Mesenteric fat pad (tissue), 1 donor: ENCODE measurements around the gene DYSF. TPM values are rescaled to one million over a fixed set of nuclear protein-coding genes. Genes with fewer than 3 reads are reported as not detected.
A peak's percentile ranks its signal among the peaks of the same experiment; 100 is the strongest.

Experiments used
- DNase-seq: peaks from one replicate; pipeline ENCODE4 v3.0.0-alpha.2; 2020; ENCODE audit warnings: low spot score
- total RNA-seq: library from RNA; stranded (reverse); fragmentation: NEBNext Ultra II Directional; extraction: Animal tissue kit (Norgen Biotek cat#: 25700); gene quantifications from one replicate; pipeline ENCODE4 v1.2.1, GENCODE V29; 2021
- donor health status: DM: yes; HTN: yes; CAD: no.

The DYSF gene
- total RNA-seq, 1 donor from 2014 or later = 54.1 TPM

GRCh38 chr2:71598526-71598925, 145.2 kb downstream of the DYSF start:
- DNase-seq = no peak

DNA sequence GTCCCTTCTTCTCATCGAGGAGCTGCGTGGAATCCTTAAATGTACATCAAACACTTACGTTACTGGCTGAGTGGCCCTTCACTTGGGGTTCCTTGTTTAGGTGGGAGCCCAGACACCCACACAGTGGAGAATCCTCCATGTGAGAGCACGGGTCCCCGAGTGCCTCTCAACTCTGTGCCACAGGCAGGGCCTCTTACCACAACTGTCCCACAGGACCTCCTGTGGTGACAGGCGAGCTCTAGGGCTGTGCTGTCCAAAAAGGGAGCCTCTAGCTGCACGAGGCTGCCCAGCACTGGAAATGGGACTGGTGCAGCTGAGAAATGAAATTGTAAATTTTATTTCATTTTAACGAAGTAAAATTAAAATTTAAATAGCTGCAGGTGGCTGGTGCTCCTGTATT, 145.7 kb downstream of the DYSF start:
- no peak for DNase-seq

GRCh38 chr2:71599646-71600236, 146.4 kb downstream of the DYSF start:
- DNase-seq = no peak

DNA sequence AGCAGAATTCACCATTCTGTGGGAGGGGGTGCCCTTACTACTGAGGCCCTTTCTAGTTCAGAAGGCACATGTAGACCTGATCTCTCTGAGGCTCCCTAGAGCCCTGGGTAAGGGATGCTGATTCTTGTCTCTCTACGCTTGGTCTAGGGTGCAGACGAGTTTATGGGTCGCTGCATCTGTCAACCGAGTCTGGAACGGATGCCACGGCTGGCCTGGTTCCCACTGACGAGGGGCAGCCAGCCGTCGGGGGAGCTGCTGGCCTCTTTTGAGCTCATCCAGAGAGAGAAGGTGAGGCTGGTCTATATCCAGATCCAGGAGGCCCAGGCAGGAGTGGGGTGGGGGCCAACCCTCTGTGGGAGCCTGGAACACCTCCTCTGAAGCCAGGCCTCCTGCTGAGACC, 147.2 kb downstream of the DYSF start:
- DNase-seq = no peak

DNA sequence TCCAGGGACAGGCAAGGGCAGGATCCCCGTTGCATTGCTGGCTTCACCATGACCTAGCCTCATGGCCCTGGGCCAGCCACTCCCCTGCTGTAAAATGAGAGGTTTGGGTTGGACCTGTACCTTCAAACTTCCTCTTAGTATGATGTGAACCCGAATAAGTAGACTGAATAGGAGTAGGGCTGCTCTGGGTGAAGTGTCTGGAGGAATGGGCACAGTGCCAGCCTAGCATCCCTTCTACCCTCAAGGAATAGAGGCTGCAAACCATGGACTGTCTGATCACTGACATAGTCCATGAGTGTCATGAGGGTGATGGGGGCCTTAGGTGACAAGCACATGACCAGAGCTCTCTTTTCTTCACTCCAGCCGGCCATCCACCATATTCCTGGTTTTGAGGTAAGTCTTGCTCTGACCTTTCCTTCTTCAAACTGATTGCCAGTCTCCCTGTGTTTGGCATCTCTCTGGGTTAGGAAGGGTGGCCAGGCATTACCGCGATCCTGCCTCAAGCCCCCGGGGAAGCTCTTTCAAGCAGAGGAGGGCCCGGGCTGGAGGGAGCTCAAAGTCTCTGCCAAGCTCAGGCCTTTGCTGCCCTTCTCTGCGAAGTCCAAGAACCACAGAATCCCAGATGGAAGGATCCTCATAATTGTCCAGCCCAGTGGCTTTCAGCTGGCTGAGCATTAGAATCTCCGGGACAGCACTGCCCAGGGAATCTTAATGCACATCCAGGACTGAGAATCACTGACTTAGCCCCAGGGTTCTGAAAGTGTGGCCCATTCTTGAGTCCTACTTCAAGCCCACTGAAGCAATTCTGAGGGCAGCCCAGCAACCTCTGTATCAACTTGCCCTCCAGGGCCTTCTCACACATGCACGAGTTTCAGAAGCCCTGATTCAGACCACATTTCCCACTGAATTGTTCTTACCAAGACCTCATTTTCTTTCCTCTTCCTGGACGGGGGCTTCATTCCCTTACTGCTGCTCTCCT, 148.1 kb downstream of the DYSF start:
- DNase-seq = no peak

DNA sequence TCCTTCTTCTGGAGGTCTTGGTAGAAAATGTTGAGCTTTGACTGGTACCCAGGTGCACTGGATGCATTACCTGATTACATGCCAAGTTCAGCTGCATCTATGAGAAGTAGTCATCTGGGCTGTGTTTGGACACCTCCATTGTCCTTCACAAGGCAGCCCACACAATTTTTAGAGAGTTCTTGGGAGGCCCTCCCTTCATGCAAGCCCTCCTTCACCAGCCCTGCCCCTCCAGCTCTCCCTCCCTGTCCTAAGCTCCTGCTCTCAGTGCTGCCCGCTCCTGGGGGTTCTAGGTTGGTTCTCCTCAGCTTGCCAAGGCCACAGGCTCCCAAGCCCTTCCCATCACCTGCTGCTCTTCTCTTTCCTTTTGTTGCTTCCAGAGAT, 148.7 kb downstream of the DYSF start:
- peak; percentile 22 for DNase-seq

GRCh38 chr2:71602581-71602980, 149.2 kb downstream of the DYSF start:
- DNase-seq = peak; percentile 65

DNA sequence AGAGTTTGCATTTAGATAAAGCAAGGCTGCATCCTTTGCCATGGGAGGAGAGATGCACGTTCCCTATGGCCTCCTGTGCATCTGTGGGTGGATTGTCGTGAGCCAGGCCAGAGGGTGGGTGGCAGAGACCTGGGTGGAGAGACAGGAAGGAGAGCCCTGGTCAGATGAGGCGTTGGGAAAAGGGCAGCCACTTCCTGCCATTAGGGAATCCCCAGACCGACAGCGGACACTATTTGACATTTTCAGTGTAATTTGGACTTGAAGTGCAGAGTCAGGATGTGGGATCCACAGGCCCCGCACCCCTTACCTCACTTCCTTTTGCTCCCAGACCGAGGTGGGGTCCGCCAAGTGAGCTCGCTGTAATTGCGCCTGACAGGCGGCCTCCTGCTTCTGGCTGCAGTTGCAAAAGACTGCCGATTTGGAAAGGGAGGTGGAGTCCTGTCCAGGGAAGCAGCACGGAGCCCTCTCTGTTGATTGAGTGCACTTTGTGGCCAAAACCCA, 150.0 kb downstream of the DYSF start:
- peak; percentile 82 for DNase-seq

GRCh38 chr2:71603851-71604725, 150.7 kb downstream of the DYSF start:
- peak; percentile 71 for DNase-seq

GRCh38 chr2:71604726-71605120, 151.4 kb downstream of the DYSF start:
- DNase-seq = peak; percentile 22

- peak; percentile 65 for DNase-seq
Observed at GRCh38 chr2:71605173-71605641, 151.8 kb downstream of the DYSF start.

DNA sequence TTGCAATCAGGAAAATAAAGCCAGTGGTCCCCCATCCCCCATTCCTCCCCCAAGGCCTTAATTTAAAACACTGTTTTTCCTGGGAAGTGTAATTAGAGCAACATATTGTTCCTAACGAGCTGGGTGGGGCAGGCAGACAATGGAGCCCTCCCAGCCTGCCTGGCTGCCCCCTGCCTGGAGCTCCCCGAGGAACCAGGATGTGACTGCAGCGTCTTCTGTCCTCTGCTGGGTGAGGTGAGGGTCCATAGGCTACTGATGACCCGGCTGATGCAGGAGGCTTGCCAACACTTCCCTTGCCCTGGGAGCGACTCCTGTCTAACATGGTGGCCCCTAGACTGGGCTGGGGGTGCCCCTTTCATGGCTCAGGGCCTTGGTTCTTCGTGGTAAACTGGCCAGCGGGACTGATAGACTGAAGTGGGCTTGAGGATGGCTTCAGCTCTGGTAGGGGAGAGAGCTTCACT, 152.4 kb downstream of the DYSF start:
- no peak for DNase-seq

GRCh38 chr2:71606244-71606643, 152.9 kb downstream of the DYSF start:
- DNase-seq = peak; percentile 64

- peak; percentile 55 for DNase-seq
Observed at GRCh38 chr2:71607151-71607889, 154.0 kb downstream of the DYSF start.

DNA sequence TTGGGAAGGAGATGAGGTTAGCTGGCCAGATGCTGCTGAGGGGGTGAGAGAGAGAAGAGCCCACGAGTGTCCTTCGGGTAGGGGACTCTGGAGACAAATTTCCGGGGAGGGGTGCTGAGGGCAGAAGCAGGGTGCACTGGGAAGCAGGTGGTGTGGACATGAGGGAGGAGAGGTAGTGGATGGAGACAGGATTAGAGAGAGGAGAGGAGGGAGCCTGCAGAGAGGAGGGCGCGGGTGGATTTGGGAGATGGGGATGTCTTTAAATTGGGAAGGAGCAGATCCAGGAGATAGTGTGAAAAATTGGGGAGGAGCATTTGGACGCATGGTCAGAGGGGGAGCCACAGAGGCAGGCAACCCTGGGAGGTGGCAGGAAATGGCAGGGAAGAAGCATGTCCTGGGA, 154.7 kb downstream of the DYSF start:
- DNase-seq = peak; percentile 51

DNA sequence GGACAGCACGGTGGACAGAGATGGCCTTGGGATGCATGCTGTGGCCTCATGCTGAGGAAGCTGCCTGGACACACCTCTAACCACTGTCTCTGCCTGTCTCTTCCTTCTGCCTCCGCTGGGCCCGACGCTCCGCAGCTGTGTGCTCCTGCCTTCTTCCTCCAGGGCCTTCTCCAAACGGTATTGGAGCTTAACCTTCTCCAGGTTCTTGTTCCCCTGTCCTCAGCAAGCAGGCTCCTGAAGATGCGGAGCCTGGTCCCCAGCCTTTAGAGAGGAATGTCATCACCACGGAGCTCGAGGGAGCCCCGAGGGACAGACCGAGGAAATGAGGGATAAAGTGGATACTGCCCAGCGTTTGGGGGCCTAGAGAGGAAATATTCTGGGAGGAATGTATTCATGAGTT, 155.1 kb downstream of the DYSF start:
- DNase-seq = peak; percentile 51

DNA sequence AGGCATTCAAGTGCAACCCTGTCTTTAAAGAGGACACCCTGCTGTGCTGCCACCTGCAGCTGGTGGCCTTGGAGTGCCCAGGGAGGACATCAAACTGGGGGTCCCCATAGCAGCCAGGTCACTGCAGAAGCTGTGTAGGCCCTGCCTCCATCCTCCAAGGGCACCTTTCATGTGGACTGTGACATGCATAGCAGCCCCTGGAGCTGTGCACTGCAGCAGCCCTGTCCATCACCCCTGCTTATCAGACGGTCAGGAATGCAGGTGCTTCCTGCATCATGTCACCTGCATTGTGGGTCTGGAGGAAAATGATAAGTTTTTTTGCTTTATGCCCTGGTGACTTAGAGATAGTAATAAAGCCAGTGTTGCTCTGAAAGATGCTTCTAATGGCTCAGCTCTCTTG, 155.7 kb downstream of the DYSF start:
- peak; percentile 65 for DNase-seq

- DNase-seq = peak; percentile 41
Observed at GRCh38 chr2:71609441-71609840, 156.1 kb downstream of the DYSF start.

DNA sequence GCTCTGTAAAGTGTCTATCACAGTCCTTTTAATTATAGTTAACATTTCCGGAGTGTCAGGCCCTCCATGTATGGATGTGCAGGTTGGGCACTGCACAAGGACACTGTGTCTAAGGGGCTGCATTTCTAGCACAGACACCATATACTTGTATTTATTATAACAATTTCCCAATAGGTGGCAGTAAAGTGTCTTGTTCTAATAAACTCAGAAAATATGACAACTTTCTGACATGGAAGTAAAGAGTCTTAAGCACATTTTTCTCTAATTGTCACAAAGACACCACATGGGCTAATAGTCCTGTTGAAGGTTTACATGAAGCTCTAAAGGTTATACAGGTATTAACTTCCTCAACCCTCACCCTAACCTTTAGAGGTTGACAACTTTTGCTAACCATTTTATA, 156.6 kb downstream of the DYSF start:
- no peak for DNase-seq

GRCh38 chr2:71610671-71611070, 157.3 kb downstream of the DYSF start:
- DNase-seq = peak; percentile 47
